ENCODE results near the gene FAM98B. TPM values are rescaled to one million over a fixed set of nuclear protein-coding genes. Genes with fewer than 3 reads are reported as not detected.

FAM98B gene
- total and polyA plus RNA-seq, 4 donors: 9.6 to 33.4 (median 19.9) TPM

GRCh38 chr15:38482572-38482971 is 28.6 kb downstream of the FAM98B start:
- intact Hi-C loops (cut with DNase I): no loop called here
- DNase-seq: no peak
- Histone ChIP-seq H3K9me3 (ENCODE audit: control insufficient read depth, low read length) (no peaks in the 10 kb centered on the region), H3K4me3 (ENCODE audit: low read length in 2 of 2) (no peak overlapping the region), H3K36me3 (ENCODE audit: control insufficient read depth in 1 of 2, insufficient read depth in 2 of 2, low read length in 1 of 2) (no peaks in the 10 kb centered on the region), H3K4me1 (ENCODE audit: control insufficient read depth in 1 of 2, insufficient read depth in 2 of 2, low read length in 2 of 2) (no peaks in the 10 kb centered on the region), H3K27ac (ENCODE audit: low read depth in 1 of 2, low read length in 2 of 2) (no peak overlapping the region), H3K27me3 (ENCODE audit: control insufficient read depth in 1 of 2, insufficient read depth in 2 of 2, low read length in 1 of 2) (no peaks in the 10 kb centered on the region)
- no peak for ATAC-seq (ENCODE audit: low FRiP score)

GRCh38 chr15:38486936-38487335 is 33.0 kb downstream of the FAM98B start:
- Histone ChIP-seq H3K27me3 (ENCODE audit: control insufficient read depth in 1 of 2, insufficient read depth in 2 of 2, low read length in 1 of 2) (no peaks in the 10 kb centered on the region), H3K27ac (ENCODE audit: low read depth in 1 of 2, low read length in 2 of 2) (no peak overlapping the region), H3K4me3 (ENCODE audit: low read length in 2 of 2) (no peak overlapping the region), H3K9me3 (ENCODE audit: control insufficient read depth, low read length) (no peaks in the 10 kb centered on the region), H3K4me1 (ENCODE audit: control insufficient read depth in 1 of 2, insufficient read depth in 2 of 2, low read length in 2 of 2) (no peaks in the 10 kb centered on the region), H3K36me3 (ENCODE audit: control insufficient read depth in 1 of 2, insufficient read depth in 2 of 2, low read length in 1 of 2) (no peaks in the 10 kb centered on the region)
- no peak for DNase-seq
- 73 to 74% methylated on average over 2 of the region's 2 CpGs for WGBS, 2 donors
- intact Hi-C loops (cut with DNase I): no loop called here
- ATAC-seq (ENCODE audit: low FRiP score): no peak

GRCh38 chr15:38487378-38487777 is 33.5 kb downstream of the FAM98B start:
- Histone ChIP-seq H3K4me1 (ENCODE audit: control insufficient read depth in 1 of 2, insufficient read depth in 2 of 2, low read length in 2 of 2) (no peaks in the 10 kb centered on the region), H3K4me3 (ENCODE audit: low read length in 2 of 2) (no peak overlapping the region), H3K27me3 (ENCODE audit: control insufficient read depth in 1 of 2, insufficient read depth in 2 of 2, low read length in 1 of 2) (no peaks in the 10 kb centered on the region), H3K9me3 (ENCODE audit: control insufficient read depth, low read length) (no peaks in the 10 kb centered on the region), H3K36me3 (ENCODE audit: control insufficient read depth in 1 of 2, insufficient read depth in 2 of 2, low read length in 1 of 2) (no peaks in the 10 kb centered on the region), H3K27ac (ENCODE audit: low read depth in 1 of 2, low read length in 2 of 2) (no peak overlapping the region)
- no peak for ATAC-seq (ENCODE audit: low FRiP score)
- intact Hi-C loops (cut with DNase I): no loop called here
- WGBS, 2 donors: 94 to 95% methylated on average over 1 of the region's 1 CpG
- no peak for DNase-seq

DNA sequence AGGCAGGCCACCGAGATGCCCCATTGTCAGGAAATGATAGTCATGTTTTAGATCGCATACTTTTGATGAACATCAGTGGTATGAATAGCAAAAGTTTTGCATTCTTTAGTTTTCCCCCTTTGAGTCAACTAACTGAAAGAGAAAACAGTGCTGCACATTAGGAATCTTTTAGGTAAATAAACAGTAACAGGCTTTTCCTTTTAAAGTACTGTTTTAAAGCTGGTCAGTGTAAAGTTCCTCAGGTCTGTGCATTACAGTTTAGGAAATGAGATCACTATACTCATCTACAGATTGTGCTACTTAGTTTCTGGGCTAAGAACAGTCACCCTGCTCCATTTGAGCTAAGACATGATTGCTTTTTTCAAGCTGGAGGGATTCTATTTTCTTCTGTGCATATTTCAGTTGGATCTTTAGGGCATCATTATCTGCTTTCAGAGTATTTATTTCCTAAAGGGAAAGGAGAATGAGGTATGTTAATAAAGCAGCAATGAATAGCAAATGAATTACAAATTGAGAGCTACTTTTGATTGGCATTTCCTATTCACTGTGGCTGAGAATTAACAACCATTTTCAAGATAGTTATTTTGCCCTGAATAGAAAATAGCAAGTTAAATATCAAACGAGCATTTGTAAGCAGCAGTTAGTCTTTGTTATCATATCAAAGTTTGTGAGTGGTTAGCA is 36.5 kb downstream of the FAM98B start:
- ATAC-seq (ENCODE audit: low FRiP score) (no peak), DNase-seq (no peak)
- H3K9me3 ChIP-seq (ENCODE audit: control insufficient read depth, low read length): no peaks in the 10 kb centered on the region
- no peaks in the 10 kb centered on the region for H3K27me3 ChIP-seq (ENCODE audit: control insufficient read depth in 1 of 2, insufficient read depth in 2 of 2, low read length in 1 of 2)
- no peaks in the 10 kb centered on the region for H3K4me1 ChIP-seq (ENCODE audit: control insufficient read depth in 1 of 2, insufficient read depth in 2 of 2, low read length in 2 of 2)
- H3K36me3 ChIP-seq (ENCODE audit: control insufficient read depth in 1 of 2, insufficient read depth in 2 of 2, low read length in 1 of 2): no peaks in the 10 kb centered on the region
- intact Hi-C loops (cut with DNase I): no loop called here
- peak overlapping the region in 1 of 2 donors; percentile 82 for H3K27ac ChIP-seq (ENCODE audit: low read depth in 1 of 2, low read length in 2 of 2)
- 5 to 7% methylated on average over 3 of the region's 3 CpGs for WGBS, 2 donors
- peak overlapping the region in 1 of 2 donors; percentile 54 for H3K4me3 ChIP-seq (ENCODE audit: low read length in 2 of 2)

- intact Hi-C loops (cut with DNase I): no loop called here
- no peak overlapping the region for H3K27ac ChIP-seq (ENCODE audit: low read depth in 1 of 2, low read length in 2 of 2)
- H3K9me3 ChIP-seq (ENCODE audit: control insufficient read depth, low read length): no peaks in the 10 kb centered on the region
- H3K36me3 ChIP-seq (ENCODE audit: control insufficient read depth in 1 of 2, insufficient read depth in 2 of 2, low read length in 1 of 2): no peaks in the 10 kb centered on the region
- H3K27me3 ChIP-seq (ENCODE audit: control insufficient read depth in 1 of 2, insufficient read depth in 2 of 2, low read length in 1 of 2): no peaks in the 10 kb centered on the region
- 82 to 86% methylated on average over 1 of the region's 1 CpG for WGBS, 2 donors
- no peak overlapping the region for H3K4me3 ChIP-seq (ENCODE audit: low read length in 2 of 2)
- DNase-seq (no peak), ATAC-seq (ENCODE audit: low FRiP score) (no peak)
- no peaks in the 10 kb centered on the region for H3K4me1 ChIP-seq (ENCODE audit: control insufficient read depth in 1 of 2, insufficient read depth in 2 of 2, low read length in 2 of 2)
Observed at GRCh38 chr15:38496151-38496550, 42.2 kb downstream of the FAM98B start.

DNA sequence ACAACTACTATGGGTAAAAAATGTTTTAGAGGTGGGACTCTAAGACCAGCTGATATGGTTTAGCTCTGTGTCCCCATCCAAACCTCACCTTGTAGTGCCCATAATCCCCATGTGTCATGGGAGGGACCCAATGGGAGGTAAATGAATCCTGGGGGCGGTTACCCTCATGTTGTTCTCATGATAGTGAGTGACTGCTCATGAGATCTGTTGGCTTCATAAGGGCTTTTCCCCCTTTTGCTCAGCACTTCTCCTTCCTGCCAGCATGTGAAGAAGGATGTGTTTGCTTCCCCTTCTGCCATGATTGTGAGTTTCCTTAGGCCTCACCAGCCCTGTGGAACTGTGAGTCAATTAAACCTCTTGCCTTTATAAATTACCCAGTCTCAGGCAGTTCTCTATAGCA is 45.7 kb downstream of the FAM98B start:
- no peaks in the 10 kb centered on the region for H3K9me3 ChIP-seq (ENCODE audit: control insufficient read depth, low read length)
- H3K27me3 ChIP-seq (ENCODE audit: control insufficient read depth in 1 of 2, insufficient read depth in 2 of 2, low read length in 1 of 2): no peaks in the 10 kb centered on the region
- ATAC-seq (ENCODE audit: low FRiP score) (no peak), DNase-seq (no peak)
- no peak overlapping the region for H3K27ac ChIP-seq (ENCODE audit: low read depth in 1 of 2, low read length in 2 of 2)
- H3K4me1 ChIP-seq (ENCODE audit: control insufficient read depth in 1 of 2, insufficient read depth in 2 of 2, low read length in 2 of 2): no peaks in the 10 kb centered on the region
- H3K4me3 ChIP-seq (ENCODE audit: low read length in 2 of 2): no peak overlapping the region
- no peaks in the 10 kb centered on the region for H3K36me3 ChIP-seq (ENCODE audit: control insufficient read depth in 1 of 2, insufficient read depth in 2 of 2, low read length in 1 of 2)
- intact Hi-C loops (cut with DNase I): no loop called here
- WGBS, 2 donors: 94 to 95% methylated on average over 1 of the region's 1 CpG

- no peak overlapping the region for H3K4me3 ChIP-seq (ENCODE audit: low read length in 2 of 2)
- H3K36me3 ChIP-seq (ENCODE audit: control insufficient read depth in 1 of 2, insufficient read depth in 2 of 2, low read length in 1 of 2): no peaks in the 10 kb centered on the region
- no peaks in the 10 kb centered on the region for H3K27me3 ChIP-seq (ENCODE audit: control insufficient read depth in 1 of 2, insufficient read depth in 2 of 2, low read length in 1 of 2)
- no peak for DNase-seq
- ATAC-seq (ENCODE audit: low FRiP score): no peak
- no peak overlapping the region for H3K27ac ChIP-seq (ENCODE audit: low read depth in 1 of 2, low read length in 2 of 2)
- H3K4me1 ChIP-seq (ENCODE audit: control insufficient read depth in 1 of 2, insufficient read depth in 2 of 2, low read length in 2 of 2): no peaks in the 10 kb centered on the region
- no peaks in the 10 kb centered on the region for H3K9me3 ChIP-seq (ENCODE audit: control insufficient read depth, low read length)
- WGBS, 2 donors: 88% methylated on average over 2 of the region's 2 CpGs
- intact Hi-C loops (cut with DNase I): no loop called here
Observed at GRCh38 chr15:38503496-38503895, 49.6 kb downstream of the FAM98B start.

DNA sequence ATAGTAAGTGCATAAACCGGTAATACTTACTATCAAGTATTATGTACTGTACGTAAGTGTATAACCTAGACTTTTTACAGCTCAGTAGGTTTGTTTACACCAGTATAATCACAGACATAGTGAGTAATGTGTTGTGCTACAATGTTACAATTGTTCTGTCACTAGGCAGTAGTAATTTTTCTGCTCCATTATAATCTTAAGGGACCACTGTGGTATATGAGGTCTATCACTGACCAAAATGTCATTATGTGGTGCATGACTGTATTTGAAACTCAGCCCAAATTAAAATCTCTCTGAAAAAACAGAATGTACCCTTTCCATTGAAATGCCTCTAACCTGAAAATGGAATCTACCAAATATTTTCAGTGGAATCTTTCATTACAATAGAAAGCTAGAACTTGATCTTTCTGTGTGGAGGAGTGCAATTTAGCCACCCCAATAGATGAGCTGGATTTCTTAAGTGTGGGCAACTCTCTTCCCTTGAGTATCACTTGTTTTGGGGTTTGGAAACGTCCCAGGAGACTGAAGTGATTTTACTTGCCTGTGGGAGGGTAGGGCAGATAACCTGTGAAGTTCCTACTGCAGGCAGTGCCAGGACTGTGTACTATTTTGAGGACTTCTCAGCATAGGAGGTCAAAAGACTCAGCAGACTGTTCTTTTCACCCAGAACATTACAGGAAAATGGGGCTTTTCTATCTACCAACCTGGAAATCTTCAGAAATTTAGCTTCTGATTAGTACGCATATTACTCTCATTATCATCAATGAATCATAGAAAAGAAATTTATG is 50.9 kb downstream of the FAM98B start:
- Histone ChIP-seq H3K27me3 (ENCODE audit: control insufficient read depth in 1 of 2, insufficient read depth in 2 of 2, low read length in 1 of 2) (no peaks in the 10 kb centered on the region), H3K9me3 (ENCODE audit: control insufficient read depth, low read length) (no peaks in the 10 kb centered on the region), H3K36me3 (ENCODE audit: control insufficient read depth in 1 of 2, insufficient read depth in 2 of 2, low read length in 1 of 2) (no peaks in the 10 kb centered on the region), H3K4me3 (ENCODE audit: low read length in 2 of 2) (no peak overlapping the region), H3K4me1 (ENCODE audit: control insufficient read depth in 1 of 2, insufficient read depth in 2 of 2, low read length in 2 of 2) (peaks cover 1 to 3% of the 10 kb centered on the region in 2 donors), H3K27ac (ENCODE audit: low read depth in 1 of 2, low read length in 2 of 2) (no peak overlapping the region)
- intact Hi-C loops (cut with DNase I): no loop called here
- no peak for ATAC-seq (ENCODE audit: low FRiP score)
- no peak for DNase-seq
- WGBS, 2 donors: 79 to 83% methylated on average over 4 of the region's 4 CpGs

GRCh38 chr15:38506997-38507396 is 53.1 kb downstream of the FAM98B start:
- Histone ChIP-seq H3K4me1 (ENCODE audit: control insufficient read depth in 1 of 2, insufficient read depth in 2 of 2, low read length in 2 of 2) (peaks cover 3% of the 10 kb centered on the region in 2 donors), H3K36me3 (ENCODE audit: control insufficient read depth in 1 of 2, insufficient read depth in 2 of 2, low read length in 1 of 2) (no peaks in the 10 kb centered on the region), H3K27me3 (ENCODE audit: control insufficient read depth in 1 of 2, insufficient read depth in 2 of 2, low read length in 1 of 2) (no peaks in the 10 kb centered on the region), H3K4me3 (ENCODE audit: low read length in 2 of 2) (no peak overlapping the region), H3K27ac (ENCODE audit: low read depth in 1 of 2, low read length in 2 of 2) (no peak overlapping the region), H3K9me3 (ENCODE audit: control insufficient read depth, low read length) (no peaks in the 10 kb centered on the region)
- 83 to 85% methylated on average over 4 of the region's 4 CpGs for WGBS, 2 donors
- intact Hi-C loops (cut with DNase I): no loop called here
- DNase-seq: no peak
- no peak for ATAC-seq (ENCODE audit: low FRiP score)
